Stimulated activated CD4-positive, alpha-beta T cell treated with anti-CD3 and anti-CD28 coated beads, TNF-alpha, amount 100 ng/mL, for 48 hours (primary cell): Measurements from ENCODE around the gene NFU1.

ENCODE experiments used
- DNase-seq, 3 donors: peaks; one replicate each; pipeline ENCODE4 v3.0.0-alpha.2; 2020; ENCODE audit warnings: low read depth in 3 of 3

The NFU1 gene

DNA sequence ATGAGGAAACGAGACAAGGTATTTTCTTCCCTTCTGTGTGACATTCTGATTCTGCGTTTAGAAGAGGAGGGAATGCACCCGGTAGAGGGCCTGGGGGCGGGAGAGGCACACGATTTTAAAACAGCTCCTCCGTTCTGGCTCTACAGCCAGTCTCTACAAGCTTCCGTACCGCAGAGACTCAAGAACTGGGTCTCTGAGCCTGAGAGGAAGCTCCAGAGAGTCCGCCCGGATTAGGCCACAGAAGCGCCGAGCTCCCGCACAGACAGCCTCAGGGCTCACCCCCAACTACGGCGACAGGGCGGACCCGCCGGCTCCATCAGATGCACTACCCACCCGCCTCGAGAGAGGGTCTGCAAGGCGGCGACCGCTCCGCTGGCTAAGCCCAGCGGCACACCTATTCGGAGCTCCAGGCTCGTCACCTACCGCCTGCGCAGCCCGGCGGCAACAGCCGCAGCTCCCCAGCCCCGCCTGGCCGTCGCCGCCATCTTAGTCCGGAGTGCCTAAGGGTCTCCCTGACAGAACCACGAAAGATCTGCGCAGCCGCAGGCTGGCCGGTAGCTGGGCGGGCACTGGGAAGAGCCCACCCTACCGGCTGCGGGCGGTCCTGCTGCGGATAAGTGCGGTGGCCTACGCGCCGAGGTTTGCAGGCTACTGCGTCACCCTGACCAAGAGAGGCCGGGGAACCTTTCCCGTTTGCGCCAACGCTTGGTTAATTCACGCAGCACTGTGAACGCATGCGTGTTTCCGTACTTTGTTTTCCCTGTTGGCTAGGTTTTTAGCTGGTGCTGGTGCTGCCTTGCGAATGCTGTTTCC lies at the start of gene NFU1:
NFU1 (minus strand) TSS at position 498 of the 813 bp plus-strand sequence; CDS start at position 485, 13 bp downstream.
- DNase-seq = peak; percentile 74 to 86 (median 80)

DNA sequence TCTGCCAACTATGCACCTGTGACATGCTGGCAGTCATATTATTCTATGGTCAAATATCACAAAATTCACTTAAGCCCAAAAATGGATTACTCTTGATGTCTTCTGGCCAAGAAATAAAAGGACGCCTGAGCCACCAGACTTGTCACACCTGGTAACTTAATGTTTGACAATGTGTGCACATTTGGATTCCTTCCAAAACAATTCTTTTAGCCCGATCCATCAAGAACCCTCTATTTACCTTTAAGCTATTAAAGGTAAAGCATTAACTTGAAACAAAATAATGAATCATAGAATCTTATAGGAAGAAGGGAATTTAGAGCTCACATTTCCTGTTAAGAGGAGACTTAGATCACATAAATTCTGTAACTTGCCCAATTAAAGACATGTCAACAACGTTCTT lies 46.5 kb upstream of the NFU1 start:
- no peak for DNase-seq

DNA sequence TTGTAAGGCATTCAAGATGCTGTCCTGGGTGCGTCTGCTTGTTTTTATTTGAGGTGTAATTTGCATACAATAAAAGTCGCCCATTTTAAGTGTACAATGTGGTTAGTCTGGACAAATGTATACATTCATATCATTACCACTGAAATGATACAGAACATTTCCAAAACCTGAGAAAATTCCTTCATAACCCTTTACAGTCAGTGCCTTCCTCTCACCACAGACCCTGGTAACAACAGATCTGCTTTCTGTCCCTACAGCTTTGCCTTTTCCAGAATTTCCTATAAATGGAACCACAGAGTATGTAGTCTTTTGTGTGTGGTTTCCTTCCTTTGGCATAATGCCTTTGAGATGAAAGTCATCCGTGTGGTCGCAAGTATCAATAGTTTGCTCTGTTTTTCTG lies 45.8 kb upstream of the NFU1 start:
- DNase-seq = no peak

DNA sequence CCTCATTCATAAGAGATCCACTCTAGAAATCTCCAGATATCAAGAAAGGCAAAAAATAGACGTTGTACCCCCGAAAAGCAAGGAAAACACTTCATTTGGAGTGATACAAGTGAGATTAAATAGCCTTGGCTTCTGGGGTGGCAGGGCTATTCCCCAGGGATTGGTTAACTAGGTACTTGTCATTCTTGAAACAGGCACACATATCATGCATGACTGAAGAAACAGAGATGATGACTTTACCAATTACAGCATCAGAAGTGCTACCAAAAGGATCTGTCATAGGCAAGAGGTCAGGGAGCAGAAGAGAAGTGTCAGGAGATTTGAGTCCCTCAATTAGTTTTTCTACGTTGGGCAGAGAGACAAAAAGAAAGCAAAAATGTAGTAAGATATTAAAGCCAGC lies 45.2 kb upstream of the NFU1 start:
- DNase-seq = no peak

DNA sequence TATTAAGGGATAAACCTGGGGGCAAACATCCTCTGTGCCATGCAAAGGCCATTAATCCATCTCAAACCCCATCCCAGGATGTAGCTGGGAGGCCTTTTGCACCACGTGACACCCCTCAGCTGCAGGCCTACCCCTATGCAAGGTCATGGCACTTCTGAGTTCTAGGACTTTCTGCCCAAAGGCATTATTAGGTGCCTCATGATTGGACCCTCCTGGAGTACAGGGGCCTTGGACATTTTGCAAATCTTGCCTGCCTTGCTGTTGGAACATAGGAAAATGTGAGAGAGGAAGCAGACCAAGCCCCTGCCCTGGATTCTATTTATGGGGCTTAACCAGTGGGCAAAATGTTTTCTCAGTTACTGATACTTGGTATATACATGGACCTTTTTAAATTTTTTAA lies 44.2 kb upstream of the NFU1 start:
- no peak for DNase-seq

DNA sequence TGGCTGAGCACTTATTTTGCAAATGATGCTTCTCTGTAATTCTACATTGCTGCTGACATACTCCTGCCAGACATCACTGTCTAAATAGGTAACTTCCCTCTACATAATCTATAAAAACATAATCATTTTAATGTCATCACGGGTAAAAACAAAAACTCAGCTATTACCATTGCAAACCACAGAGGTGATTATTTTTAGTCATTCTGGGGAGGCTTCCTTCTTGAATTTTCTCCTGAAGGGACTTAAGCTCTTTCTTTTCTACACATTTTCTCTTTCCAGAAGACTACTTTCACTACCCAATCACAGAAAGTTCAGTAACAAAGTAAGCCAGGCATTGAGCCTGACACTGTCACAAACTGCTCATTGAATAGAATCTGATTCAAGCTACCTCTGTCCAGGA lies 40.4 kb upstream of the NFU1 start:
- no peak for DNase-seq

DNA sequence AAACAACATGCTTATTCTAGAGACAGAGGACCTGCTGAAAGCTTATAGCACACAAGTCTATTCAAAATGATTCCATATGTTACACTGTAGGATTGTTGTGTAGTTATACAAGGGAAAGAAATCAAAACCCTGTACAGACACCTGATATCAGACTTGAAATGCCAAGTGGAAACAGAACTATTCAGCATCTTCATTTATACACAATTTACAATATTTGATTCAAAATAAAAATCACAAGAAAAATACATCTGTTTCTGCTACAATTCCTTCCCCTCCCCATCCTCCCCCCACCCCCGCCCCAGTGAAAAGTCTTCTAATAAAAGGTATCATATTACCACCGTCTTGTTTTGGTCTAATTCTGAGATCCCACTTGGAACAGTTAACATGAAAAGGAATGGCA lies 37.5 kb upstream of the NFU1 start:
- no peak for DNase-seq

DNA sequence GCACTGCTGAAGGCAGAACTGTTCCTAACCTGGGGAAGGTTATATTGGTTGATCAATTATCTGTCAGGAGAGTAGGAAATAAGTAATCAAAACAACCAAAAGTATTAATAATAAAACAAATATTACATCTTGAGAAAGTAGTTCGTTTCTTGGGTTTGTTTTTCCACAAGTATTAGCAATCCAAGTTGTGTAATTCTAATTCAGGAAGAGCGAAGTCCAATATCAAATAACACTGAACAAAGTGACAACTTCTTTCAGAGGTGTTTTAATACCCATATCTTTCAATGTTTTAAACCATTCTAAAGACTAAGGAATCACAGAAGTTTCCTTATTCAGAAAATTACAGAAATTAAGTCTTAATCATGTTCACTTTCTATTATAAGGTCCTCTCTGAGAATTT lies 34.6 kb upstream of the NFU1 start:
- no peak for DNase-seq

DNA sequence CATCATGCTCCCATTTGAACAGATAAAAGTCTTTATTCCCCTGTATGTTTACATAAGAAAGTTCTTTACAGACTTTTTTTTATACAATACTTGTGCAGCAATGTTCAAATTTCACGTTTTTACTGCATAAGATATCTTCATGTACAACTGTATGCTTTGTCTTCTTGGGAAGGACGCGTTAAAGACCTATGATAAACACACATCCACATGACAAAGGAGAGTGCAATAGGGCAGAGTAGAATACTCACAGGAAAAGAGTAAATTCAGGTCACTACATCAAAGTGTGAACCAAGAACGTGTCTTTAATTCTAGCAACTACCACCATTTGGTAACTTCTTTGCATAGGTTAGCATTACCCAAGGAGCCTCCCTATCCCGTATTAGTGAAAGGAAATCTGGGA lies 33.7 kb upstream of the NFU1 start:
- DNase-seq = no peak

DNA sequence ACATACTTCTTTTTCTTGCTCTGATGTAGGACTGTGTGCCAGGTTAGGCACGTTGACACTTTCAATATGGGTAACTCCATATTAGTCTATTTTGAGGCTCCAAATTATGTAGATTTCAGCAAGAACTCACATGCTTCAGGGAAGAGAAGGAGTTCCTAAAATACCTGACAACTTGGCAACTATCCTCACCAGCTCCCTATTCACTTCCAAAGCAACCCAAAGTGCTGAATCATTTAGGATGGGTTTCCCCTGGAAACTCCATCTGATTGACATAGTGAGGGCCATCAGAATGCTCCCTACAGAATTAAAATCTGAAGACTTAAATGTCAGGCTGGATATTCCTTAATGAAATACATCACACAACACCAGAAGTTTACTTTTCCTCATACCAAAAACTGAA lies 32.5 kb upstream of the NFU1 start:
- no peak for DNase-seq

DNA sequence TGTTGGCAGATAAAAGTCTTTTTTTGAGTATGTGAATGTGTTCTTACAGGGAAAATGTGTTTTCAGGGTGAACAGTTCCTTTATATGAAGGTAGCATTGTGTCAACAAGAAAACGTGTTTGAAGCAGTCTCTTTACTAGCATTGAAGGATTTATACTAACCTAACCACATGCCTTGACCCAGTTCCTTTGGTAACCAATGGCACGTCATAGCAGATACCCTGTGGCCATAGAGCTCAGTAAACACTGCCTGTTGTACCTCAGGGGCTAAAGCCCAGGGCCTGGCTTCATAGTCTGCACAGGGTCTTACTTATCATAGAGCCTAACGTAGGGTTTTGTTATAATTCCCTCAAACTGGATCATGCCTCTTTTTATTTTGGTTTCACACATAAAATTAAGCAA lies 32.1 kb upstream of the NFU1 start:
- DNase-seq = no peak

DNA sequence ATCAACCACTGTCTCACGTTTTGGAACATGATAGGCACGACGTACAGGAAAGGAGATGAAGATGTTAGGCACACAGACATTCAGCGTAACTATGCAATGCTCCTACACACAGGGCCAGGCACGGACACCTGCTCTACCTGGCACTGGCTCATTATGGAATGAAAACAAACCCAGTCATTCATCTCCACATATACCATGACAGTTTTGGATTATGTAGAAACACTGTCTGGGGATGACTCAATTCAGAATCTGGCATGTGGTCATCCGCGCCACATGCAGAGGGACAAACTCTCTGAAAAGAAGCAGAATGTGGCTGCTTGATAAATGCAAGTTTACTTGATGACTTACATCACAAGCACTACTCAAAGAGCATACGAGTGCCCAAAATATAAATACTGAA lies 29.5 kb upstream of the NFU1 start:
- no peak for DNase-seq

DNA sequence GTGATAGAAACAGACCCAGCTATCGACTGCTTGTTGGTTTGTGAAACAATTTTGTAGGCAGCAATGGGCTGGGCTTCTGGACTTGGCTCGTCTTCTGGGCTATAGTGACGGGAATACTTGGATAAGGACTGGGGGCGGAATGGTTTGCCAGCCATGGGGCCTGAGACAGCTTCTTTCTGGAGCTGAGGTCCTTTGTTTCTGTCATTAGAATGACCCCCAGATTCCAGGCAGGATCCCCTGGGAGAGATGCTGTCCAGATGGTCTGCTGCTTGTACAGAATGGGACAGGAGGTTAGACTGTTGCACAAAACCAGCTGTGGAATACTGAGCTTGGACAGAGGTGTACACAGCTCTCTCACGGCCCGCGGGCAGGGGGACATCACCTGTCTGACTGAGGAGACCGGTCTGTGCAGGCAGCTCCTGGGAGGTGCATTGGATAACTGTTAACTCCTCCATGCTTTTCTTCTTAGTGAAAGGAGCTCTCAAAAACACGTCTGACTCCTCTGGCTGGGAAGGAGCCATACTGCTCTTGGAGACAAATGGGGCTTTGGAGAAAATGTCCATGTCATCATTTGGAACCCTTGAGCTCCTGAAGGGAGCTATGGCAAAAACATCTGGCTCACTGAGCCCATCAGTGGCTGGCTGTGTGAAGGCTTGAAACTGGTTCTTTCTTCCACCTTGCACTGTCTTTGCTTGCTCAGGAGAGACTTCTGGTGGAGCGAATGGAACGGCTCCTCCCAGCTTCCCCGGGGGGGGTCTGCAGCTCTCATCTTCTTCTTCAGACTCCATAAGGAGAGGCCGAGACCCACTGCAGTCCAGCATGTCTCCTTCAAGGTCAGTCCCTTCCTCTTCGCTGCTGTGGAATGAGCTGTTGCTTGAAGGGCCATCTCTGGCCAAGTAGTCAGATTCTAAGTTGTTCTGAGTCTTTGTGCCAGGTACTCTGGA lies 28.6 kb upstream of the NFU1 start:
- no peak for DNase-seq

DNA sequence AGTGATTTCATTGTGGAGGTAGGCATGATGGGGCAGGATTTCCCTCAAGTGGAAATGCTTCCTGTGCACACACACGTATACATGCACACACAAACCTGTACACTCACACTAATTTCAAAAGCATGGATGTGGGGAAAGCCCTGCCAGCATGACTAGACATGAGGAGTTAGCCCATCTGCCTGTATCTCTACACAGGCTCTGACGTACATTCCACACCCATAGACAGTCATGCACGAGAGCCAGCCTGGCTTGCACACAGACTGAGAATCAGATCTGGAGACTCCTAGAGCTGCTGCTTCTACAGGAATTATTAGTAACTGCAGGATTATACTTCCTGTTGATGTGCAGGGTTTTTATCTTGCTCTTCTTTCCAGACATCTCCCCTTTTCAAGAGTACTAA lies 27.3 kb upstream of the NFU1 start:
- DNase-seq = no peak

DNA sequence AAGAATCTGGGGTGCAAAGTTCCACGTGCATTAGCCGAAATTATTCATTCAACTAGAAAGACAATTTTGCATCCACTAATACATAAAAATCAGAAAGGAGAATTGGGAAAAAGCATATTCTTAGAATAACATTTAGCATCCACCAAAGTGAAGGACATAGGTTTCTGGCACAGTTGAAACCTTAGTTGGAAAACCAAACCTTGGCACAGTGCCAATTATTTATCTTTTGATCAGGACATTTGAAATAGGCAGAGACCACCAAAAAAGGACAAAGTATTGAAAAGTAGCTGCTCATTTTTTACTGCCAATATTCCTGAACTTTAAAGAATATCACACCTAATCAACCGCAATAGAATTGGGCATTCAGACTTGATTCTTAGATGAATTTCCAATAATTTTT lies 25.5 kb upstream of the NFU1 start:
- DNase-seq = no peak

DNA sequence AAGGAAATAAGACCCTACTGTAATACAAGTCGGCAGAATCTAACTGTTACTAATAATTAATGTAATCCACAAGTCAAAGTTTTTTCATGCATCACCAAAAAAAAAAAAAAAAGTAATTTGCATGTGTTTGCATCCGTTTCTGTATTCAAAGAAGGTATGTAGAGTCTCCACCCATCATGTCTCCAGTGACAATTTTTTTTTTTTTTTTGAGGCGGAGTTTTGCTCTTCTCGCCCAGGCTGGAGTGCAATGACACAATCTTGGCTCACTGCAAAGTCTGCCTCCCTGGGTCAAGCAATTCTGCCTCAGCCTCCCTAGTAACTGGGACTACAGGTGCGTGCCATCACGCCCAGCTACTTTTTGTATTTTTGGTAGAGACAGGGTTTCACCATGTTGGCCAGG lies 24.2 kb upstream of the NFU1 start:
- no peak for DNase-seq

DNA sequence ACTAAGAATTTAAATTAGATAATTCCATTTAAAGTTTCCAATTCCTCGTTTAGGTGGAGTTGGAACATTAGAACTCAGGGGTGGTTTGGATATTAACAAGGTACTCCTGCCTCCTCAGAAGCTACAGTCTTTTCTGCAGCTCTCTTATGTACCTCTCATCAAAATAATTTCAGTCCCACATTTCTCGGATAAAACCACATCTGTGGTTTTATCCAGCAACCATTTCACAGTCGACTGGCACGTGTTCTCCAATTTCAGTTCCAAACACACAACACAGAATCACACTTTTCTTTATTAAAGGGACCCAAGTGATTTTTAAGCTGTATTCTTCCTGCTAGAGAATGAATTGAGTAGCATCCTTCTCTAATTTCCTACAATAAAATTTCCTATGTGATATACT lies 22.7 kb upstream of the NFU1 start:
- no peak for DNase-seq

DNA sequence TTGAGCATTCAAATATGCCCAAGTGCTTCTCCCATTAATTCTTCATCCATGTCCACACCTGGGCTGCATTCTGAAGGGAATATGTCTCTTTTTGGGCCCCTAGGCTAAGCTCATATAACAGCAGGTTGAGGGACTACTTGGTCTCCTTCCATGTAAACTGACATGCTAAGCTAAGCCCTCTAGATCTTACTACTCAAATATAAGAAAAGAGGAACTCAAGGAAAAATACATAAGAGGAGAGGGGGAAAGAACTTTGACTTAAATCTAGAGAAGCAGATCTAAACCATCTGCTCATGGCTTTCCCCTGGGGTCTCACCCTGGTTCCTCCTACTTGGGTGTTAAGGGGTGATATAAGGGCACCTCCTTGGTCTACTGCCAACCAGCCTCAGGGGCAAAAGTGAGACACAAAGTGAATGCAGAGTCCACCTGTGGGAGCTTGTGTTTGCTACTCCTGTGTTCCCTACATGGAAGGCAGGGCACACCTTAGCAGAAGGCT lies 19.8 kb upstream of the NFU1 start:
- DNase-seq = no peak

DNA sequence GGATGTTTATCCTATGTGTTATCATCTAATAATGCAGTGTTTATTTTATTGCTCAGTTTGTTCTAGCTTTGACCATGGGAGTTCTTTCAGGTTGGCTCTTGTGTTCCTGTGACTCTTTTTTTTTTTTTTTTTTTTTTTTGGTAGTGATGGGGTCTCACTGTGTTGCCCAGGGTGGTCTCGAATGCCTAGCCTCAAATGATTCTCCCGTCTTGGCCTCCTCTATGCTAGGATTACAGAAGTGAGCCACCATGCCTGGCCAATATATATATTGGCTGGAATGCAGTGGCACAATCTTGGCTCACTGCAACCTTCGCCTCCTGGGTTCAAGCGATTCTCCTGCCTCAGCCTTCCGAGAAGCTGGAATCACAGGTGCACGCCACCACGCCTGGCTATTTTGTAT lies 18.9 kb upstream of the NFU1 start:
- DNase-seq = no peak

DNA sequence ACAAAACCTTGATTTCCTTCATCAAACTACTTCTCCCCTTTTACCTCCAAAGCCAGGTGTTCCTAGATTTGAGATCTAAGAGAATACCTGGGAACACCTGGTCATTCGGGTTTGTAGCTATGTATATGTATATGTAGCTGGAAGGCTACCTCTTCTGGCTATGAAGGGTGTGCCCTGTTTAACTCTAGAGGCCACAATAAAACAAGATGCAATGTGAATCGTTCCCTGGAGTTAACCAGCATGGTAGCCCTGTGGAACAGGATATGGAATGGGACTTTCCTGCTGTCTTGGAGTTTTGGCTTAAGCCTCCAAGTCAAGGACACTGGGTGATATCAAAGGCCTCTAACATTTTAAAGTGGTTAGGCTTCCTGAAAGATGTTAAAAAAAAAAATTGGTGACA lies 17.7 kb upstream of the NFU1 start:
- no peak for DNase-seq

DNA sequence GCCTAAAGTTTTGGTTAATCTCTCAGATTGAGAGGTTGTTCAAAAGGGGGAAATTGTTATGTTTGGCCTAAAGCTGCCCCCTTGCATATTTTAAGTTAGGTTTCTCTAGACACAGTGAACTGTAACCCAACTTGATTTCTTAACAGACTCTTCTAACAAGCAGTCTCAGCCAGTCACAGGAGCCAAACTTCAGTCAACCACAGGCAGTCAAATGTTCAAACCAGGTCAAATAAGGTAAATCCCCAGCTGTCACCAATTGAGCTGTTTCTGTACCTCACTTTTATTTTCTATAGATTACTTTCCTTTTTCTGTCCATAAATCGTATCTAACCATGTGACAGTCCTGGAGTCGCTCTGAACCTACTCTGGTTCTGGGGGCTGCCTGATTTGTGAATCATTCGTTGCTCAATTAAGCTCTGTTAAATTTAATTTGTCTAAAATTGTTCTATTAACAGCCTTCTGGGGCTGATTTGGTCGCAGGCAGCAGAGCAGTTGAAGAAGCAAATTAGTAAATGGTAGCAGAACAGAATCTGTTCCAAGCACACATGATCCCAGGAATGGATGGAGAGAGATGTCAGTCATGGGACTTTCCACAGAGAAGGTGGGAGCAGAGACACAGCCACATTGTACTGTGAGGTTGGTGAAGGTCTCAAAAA lies 16.4 kb upstream of the NFU1 start:
- DNase-seq = peak in 2 of 3 donors; percentile 10 to 23

DNA sequence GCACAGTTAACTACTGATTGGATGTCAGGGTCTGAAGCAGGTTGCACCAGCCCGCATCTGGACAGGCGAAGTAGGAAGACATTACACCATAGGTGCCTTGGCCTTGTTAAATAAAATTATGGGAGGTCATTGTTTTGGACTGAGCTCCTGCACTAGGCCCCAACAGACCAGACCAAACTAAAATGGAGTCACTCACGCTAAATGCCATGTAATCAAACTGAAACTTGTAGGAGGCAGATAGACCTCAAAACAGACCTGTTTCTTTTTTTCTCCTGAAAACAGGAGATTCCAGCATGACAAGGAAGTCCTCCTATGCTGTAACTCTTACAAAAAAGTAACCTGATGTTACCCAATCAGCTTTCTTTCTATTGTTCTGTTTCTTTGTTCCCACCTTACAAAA lies 15.5 kb upstream of the NFU1 start:
- DNase-seq = no peak
